Prostate gland (tissue), 2 donors: ENCODE results near the gene TBCC. TPM values are rescaled to one million over a fixed set of nuclear protein-coding genes. Genes with fewer than 3 reads are reported as not detected.

Source experiments
- DNase-seq: peaks from one replicate; pipeline ENCODE4 v3.0.0-alpha.2; 2019; ENCODE audit warnings: low spot score
- H3K27ac ChIP-seq, 2 donors: fragments of 200-600 bp; sonication (generic); 2 replicates each; pipeline ENCODE4 v1.5.1; 2017 to 2019
- H3K27me3 ChIP-seq: fragments of 200-600 bp; sonication (generic); replicated peaks from 2 replicates; pipeline ENCODE4 v1.5.1; 2019; ENCODE audit not compliant: insufficient read depth
- H3K36me3 ChIP-seq, 2 donors: fragments of 200-600 bp; sonication (generic); 1 replicate in 1 of 2; 2 replicates in 1 of 2; pipeline versions ENCODE4 v1.5.1 to v1.8.1; 2017 to 2019
- H3K4me1 ChIP-seq: fragments of 200-600 bp; sonication (generic); replicated peaks from 2 replicates; pipeline ENCODE4 v1.5.1; 2019
- H3K4me3 ChIP-seq, 2 donors: fragments of 200-600 bp; sonication (generic); 2 replicates each; pipeline ENCODE4 v1.5.1; 2017 to 2019
- H3K9me3 ChIP-seq: fragments of 200-600 bp; sonication (generic); 2 replicates; pipeline ENCODE4 v1.5.1; 2017
- CTCF ChIP-seq, 4 experiments: fragments of 200-600 bp in 2 of 4; fragments of 450-650 bp in 2 of 4; sonication (generic) in 2 of 4; IDR thresholded peaks; 1 replicate in 3 of 4; 2 replicates in 1 of 4; pipeline ENCODE4 v1.5.1; 2016 to 2019; ENCODE audit warnings: antibody characterized with exemption in 4 of 4, mild to moderate bottlenecking in 2 of 4, moderate library complexity in 2 of 4
- POLR2A ChIP-seq: fragments of 450-650 bp; IDR thresholded peaks from one replicate; pipeline ENCODE4 v1.6.1; 2016; ENCODE audit warnings: antibody characterized with exemption, mild to moderate bottlenecking
- POLR2AphosphoS5 ChIP-seq: sonication (generic); formaldehyde crosslinking; IDR thresholded peaks from one replicate; pipeline ENCODE4 v1.6.1; 2017; ENCODE audit warnings: antibody characterized with exemption
- WGBS: methylation state at CpG from one replicate; pipeline ENCODE4 v1.1.5; 2018; 5-methylcytosine and 5-hydroxymethylcytosine counted together
- intact Hi-C: fragments of 100-400 bp; cut with DNase I; formaldehyde crosslinking; loops from one replicate; pipeline ENCODE4 v1.14.2; 2022
- total RNA-seq, 2 donors: library from RNA; depleted of rRNA; stranded (reverse); fragments of >200 nt; gene quantifications; one replicate each; pipeline ENCODE4 v1.1.0, GENCODE V29; 2016

TBCC gene
- total RNA-seq: 10 to 100 TPM; 43.4 to 59.8 TPM

- under 1% methylated on average over 56 of the region's 57 CpGs for WGBS
- DNase-seq: peak; percentile 99
- intact Hi-C loops: loop anchor here (1.0 to 10.0 kb wide), 3 partner anchors 35 to 133 kb away; partner anchors contain the start of gene RPL7L1
- no peaks in the 10 kb centered on the region for H3K36me3 ChIP-seq
- no peaks in the 10 kb centered on the region for H3K27me3 ChIP-seq
- H3K4me1 ChIP-seq: peaks cover 8% of the 10 kb centered on the region
- peak within 1 kb of the TSS; percentile 96 to 97 for H3K27ac ChIP-seq
- H3K9me3 ChIP-seq: no peaks in the 10 kb centered on the region
- TF ChIP-seq CTCF (IDR thresholded peaks at IDR 0.05) (no peak), POLR2A (peak; percentile 97), POLR2AphosphoS5 (peak; percentile 98)
- H3K4me3 ChIP-seq: peak within 1 kb of the TSS; percentile 51 to 81
These were observed at the start of gene TBCC for GRCh38 chr6:42745640-42746462. Gene TBCC, minus strand, starts transcription at chr6:42746103. Its CDS starts 30 bp downstream, at chr6:42746073.

- no peaks in the 10 kb centered on the region for H3K9me3 ChIP-seq
These were observed 49.7 kb upstream of the TBCC start for GRCh38 chr6:42795651-42796050.

GRCh38 chr6:42791706-42792320 is 45.9 kb upstream of the TBCC start:
- 90% methylated on average over 3 of the region's 3 CpGs for WGBS
- H3K4me3 ChIP-seq: no peak overlapping the region
- no peaks in the 10 kb centered on the region for H3K27me3 ChIP-seq
- H3K9me3 ChIP-seq: no peaks in the 10 kb centered on the region
- intact Hi-C loops: no loop called here
- TF ChIP-seq CTCF (IDR thresholded peaks at IDR 0.05) (no peak), POLR2AphosphoS5 (no peak), POLR2A (no peak)
- H3K4me1 ChIP-seq: no peaks in the 10 kb centered on the region
- no peaks in the 10 kb centered on the region for H3K36me3 ChIP-seq
- no peak overlapping the region for H3K27ac ChIP-seq
- DNase-seq: no peak

More at GRCh38 chr6:42795651-42796050, 49.7 kb upstream of the TBCC start:
- intact Hi-C loops: no loop called here
- H3K4me1 ChIP-seq: no peaks in the 10 kb centered on the region
- TF ChIP-seq POLR2AphosphoS5 (no peak), POLR2A (no peak), CTCF (IDR thresholded peaks at IDR 0.05) (no peak)
- H3K4me3 ChIP-seq: no peak overlapping the region
- DNase-seq: no peak
- no peaks in the 10 kb centered on the region for H3K36me3 ChIP-seq
- WGBS: 97% methylated on average over 1 of the region's 1 CpG
- no peak overlapping the region for H3K27ac ChIP-seq
- H3K27me3 ChIP-seq: no peaks in the 10 kb centered on the region

- no peaks in the 10 kb centered on the region for H3K4me1 ChIP-seq
- TF ChIP-seq POLR2A: no peak
- no peak for TF ChIP-seq POLR2AphosphoS5
- no peak for TF ChIP-seq CTCF (IDR thresholded peaks at IDR 0.05)
These were observed 44.8 kb upstream of the TBCC start for GRCh38 chr6:42790549-42791181.

More at GRCh38 chr6:42790549-42791181, 44.8 kb upstream of the TBCC start:
- H3K4me3 ChIP-seq: no peak overlapping the region
- no peaks in the 10 kb centered on the region for H3K27me3 ChIP-seq
- H3K36me3 ChIP-seq: no peaks in the 10 kb centered on the region
- no peaks in the 10 kb centered on the region for H3K9me3 ChIP-seq
- H3K27ac ChIP-seq: peak overlapping the region in 1 of 2 donors; percentile 15
- no peak for DNase-seq
- intact Hi-C loops: no loop called here
- 34% methylated on average over 5 of the region's 5 CpGs for WGBS
